ENCODE results near the gene PRKAG1. TPM values are rescaled to one million over a fixed set of nuclear protein-coding genes. Genes with fewer than 3 reads are reported as not detected.

PRKAG1 gene
- total RNA-seq, 1 experiment from 2014 or later, result 41.6 TPM

DNA sequence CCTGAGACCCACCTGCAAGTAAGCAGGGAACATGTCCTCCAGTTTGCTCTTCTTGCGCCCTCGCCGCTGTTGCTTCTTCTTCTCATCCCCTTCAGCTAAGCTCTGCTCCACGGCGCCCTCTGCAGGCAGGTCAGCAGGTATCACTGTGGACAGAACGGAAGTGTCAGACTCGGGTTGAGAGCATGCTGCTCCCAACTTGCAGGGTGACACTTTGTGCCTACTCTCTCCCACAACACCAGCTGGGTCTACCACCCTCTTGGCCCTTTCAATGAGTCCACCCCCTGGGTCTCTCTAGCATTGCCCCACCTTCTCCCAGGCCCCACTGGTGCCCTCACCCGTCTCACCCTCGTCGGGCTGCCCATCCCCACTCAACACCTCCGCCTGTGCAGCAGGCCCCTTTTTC lies 25.3 kb upstream of the PRKAG1 start:
- H3K27ac Mint-ChIP-seq, result no peak overlapping the region
- TF ChIP-seq, protein P1, sequence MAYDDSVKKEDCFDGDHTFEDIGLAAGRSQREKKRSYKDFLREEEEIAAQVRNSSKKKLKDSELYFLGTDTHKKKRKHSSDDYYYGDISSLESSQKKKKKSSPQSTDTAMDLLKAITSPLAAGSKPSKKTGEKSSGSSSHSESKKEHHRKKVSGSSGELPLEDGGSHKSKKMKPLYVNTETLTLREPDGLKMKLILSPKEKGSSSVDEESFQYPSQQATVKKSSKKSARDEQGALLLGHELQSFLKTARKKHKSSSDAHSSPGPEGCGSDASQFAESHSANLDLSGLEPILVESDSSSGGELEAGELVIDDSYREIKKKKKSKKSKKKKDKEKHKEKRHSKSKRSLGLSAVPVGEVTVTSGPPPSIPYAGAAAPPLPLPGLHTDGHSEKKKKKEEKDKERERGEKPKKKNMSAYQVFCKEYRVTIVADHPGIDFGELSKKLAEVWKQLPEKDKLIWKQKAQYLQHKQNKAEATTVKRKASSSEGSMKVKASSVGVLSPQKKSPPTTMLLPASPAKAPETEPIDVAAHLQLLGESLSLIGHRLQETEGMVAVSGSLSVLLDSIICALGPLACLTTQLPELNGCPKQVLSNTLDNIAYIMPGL (CRISPR knock-in tag; IDR thresholded peaks at IDR 0.05), result no peak
- TF ChIP-seq, protein P2, sequence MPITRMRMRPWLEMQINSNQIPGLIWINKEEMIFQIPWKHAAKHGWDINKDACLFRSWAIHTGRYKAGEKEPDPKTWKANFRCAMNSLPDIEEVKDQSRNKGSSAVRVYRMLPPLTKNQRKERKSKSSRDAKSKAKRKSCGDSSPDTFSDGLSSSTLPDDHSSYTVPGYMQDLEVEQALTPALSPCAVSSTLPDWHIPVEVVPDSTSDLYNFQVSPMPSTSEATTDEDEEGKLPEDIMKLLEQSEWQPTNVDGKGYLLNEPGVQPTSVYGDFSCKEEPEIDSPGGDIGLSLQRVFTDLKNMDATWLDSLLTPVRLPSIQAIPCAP (CRISPR knock-in tag; IDR thresholded peaks at IDR 0.05), result 0 out of 2 replicates have a peak, but pooled peaks have one; percentile 44
- TF ChIP-seq, protein P3, sequence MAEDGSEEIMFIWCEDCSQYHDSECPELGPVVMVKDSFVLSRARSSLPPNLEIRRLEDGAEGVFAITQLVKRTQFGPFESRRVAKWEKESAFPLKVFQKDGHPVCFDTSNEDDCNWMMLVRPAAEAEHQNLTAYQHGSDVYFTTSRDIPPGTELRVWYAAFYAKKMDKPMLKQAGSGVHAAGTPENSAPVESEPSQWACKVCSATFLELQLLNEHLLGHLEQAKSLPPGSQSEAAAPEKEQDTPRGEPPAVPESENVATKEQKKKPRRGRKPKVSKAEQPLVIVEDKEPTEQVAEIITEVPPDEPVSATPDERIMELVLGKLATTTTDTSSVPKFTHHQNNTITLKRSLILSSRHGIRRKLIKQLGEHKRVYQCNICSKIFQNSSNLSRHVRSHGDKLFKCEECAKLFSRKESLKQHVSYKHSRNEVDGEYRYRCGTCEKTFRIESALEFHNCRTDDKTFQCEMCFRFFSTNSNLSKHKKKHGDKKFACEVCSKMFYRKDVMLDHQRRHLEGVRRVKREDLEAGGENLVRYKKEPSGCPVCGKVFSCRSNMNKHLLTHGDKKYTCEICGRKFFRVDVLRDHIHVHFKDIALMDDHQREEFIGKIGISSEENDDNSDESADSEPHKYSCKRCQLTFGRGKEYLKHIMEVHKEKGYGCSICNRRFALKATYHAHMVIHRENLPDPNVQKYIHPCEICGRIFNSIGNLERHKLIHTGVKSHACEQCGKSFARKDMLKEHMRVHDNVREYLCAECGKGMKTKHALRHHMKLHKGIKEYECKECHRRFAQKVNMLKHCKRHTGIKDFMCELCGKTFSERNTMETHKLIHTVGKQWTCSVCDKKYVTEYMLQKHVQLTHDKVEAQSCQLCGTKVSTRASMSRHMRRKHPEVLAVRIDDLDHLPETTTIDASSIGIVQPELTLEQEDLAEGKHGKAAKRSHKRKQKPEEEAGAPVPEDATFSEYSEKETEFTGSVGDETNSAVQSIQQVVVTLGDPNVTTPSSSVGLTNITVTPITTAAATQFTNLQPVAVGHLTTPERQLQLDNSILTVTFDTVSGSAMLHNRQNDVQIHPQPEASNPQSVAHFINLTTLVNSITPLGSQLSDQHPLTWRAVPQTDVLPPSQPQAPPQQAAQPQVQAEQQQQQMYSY (CRISPR knock-in tag; IDR thresholded peaks at IDR 0.05), result no peak
- peak; percentile 76 for TF ChIP-seq CTCF (IDR thresholded peaks at IDR 0.05)
- no peak for TF ChIP-seq KAT7 (CRISPR knock-in tag; IDR thresholded peaks at IDR 0.05; ENCODE audit: borderline replicate concordance)
- no peak for TF ChIP-seq PREB (CRISPR knock-in tag; IDR thresholded peaks at IDR 0.05; ENCODE audit: borderline replicate concordance)
- no peaks in the 10 kb centered on the region for H3K9me3 Mint-ChIP-seq
- ChIA-PET POLR2A (interaction anchor here (1.2 to 1.3 kb wide), 2 partner anchors 10 to 11 kb away, joined by 3 read pairs; no protein-coding TSS in a partner anchor), CTCF (interaction anchor here (0.6 to 2.6 kb wide), 30 partner anchors 10 to 188 kb away, joined by 3 to 37 read pairs (median 4); partner anchors contain the start of genes DDN, KMT2D, PRKAG1 and RND1)
- peaks cover 78% of the 10 kb centered on the region for H3K36me3 Mint-ChIP-seq
- ATAC-seq (peak; percentile 86), DNase-seq (ENCODE audit: low spot score) (peak; percentile 91)
- H3K27me3 Mint-ChIP-seq (ENCODE audit: low read depth), result no peaks in the 10 kb centered on the region
- H3K4me1 Mint-ChIP-seq, result no peaks in the 10 kb centered on the region
- no peak overlapping the region for H3K4me3 Mint-ChIP-seq

DNA sequence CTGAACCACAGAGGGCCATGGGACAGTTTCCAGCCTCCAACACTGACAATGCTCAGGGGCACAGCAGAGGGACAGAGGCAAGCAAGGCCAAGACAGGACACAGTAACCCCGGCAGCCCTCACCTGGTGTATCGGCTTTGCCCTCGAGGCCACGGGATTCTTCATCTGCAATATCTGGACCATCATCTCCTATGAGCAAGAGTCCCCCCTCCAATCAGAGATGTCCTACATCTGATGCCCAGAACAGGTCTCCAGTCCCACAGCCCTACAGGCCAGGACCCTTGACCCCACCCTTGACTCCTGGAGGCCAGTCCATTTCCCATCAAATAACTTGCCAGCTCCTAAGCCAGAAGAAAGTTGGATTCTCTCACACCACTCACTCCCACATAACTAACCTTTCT lies 24.7 kb upstream of the PRKAG1 start:
- ATAC-seq (no peak), DNase-seq (ENCODE audit: low spot score) (no peak)
- no peaks in the 10 kb centered on the region for H3K27me3 Mint-ChIP-seq (ENCODE audit: low read depth)
- H3K4me1 Mint-ChIP-seq, result no peaks in the 10 kb centered on the region
- H3K27ac Mint-ChIP-seq, result no peak overlapping the region
- H3K4me3 Mint-ChIP-seq, result no peak overlapping the region
- H3K9me3 Mint-ChIP-seq, result no peaks in the 10 kb centered on the region
- peaks cover 77% of the 10 kb centered on the region for H3K36me3 Mint-ChIP-seq
- ChIA-PET CTCF (interaction anchor here (0.6 to 2.6 kb wide), 28 partner anchors 9 to 189 kb away, joined by 3 to 37 read pairs (median 4); partner anchors contain the start of genes DDN, KMT2D, PRKAG1 and RND1), POLR2A (interaction anchor here (1.2 to 1.6 kb wide), 3 partner anchors 10 to 13 kb away, joined by 3 read pairs; no protein-coding TSS in a partner anchor)
- TF ChIP-seq MXD4 (CRISPR knock-in tag; IDR thresholded peaks at IDR 0.05; ENCODE audit: borderline replicate concordance) (no peak), NFATC4 (CRISPR knock-in tag; IDR thresholded peaks at IDR 0.05) (no peak), RORB (CRISPR knock-in tag; IDR thresholded peaks at IDR 0.05) (no peak), MYBL2 (CRISPR knock-in tag; IDR thresholded peaks at IDR 0.05) (no peak), ZNF512 (CRISPR knock-in tag; IDR thresholded peaks at IDR 0.05; ENCODE audit: borderline replicate concordance) (no peak), TCF7 (CRISPR knock-in tag; IDR thresholded peaks at IDR 0.05; ENCODE audit: low read depth) (no peak), FOXP1 (CRISPR knock-in tag; IDR thresholded peaks at IDR 0.05; ENCODE audit: borderline replicate concordance) (no peak), FOXJ3 (CRISPR knock-in tag; IDR thresholded peaks at IDR 0.05; ENCODE audit: borderline replicate concordance) (no peak), ETV6 (CRISPR knock-in tag; IDR thresholded peaks at IDR 0.05) (no peak), NR1H2 (CRISPR knock-in tag; IDR thresholded peaks at IDR 0.05) (no peak)
- TF ChIP-seq, protein P2 (CRISPR knock-in tag; IDR thresholded peaks at IDR 0.05), result no peak
- TF ChIP-seq, protein P4, sequence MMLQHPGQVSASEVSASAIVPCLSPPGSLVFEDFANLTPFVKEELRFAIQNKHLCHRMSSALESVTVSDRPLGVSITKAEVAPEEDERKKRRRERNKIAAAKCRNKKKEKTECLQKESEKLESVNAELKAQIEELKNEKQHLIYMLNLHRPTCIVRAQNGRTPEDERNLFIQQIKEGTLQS (CRISPR knock-in tag; conservative IDR thresholded peaks at IDR 0.05), result no peak
- TF ChIP-seq, protein P5, sequence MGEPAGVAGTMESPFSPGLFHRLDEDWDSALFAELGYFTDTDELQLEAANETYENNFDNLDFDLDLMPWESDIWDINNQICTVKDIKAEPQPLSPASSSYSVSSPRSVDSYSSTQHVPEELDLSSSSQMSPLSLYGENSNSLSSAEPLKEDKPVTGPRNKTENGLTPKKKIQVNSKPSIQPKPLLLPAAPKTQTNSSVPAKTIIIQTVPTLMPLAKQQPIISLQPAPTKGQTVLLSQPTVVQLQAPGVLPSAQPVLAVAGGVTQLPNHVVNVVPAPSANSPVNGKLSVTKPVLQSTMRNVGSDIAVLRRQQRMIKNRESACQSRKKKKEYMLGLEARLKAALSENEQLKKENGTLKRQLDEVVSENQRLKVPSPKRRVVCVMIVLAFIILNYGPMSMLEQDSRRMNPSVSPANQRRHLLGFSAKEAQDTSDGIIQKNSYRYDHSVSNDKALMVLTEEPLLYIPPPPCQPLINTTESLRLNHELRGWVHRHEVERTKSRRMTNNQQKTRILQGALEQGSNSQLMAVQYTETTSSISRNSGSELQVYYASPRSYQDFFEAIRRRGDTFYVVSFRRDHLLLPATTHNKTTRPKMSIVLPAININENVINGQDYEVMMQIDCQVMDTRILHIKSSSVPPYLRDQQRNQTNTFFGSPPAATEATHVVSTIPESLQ (CRISPR knock-in tag; IDR thresholded peaks at IDR 0.05), result no peak
